ENCODE results near the gene NINJ1.

DNA sequence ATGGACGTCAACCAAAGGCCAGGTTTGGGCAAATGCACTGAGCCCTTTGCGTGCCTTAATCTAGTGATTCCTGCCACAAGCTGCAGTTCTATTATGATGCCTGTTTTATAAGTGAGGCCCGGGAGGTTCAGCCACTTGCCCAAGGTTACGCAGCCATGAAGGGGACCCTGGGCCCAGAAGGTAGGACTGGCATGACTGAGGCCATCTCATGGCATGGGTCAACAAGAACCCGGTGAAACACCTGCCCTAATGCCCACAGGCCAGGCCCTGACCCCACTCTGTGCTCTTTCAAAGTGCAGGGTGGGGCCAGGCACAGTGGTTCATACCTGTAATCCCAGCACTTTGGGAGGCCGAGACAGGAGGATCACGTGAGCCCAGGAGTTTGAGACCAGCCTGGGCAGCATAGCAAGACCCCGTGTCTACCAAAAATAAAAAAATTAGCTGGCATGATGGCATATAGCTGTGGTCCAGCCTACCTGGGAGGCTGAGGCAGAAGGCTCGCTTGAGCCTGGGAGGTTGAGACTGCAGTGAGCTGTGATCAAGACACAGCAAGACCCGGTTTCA is 8.6 kb downstream of the NINJ1 start:
- TF ChIP-seq, protein P1, sequence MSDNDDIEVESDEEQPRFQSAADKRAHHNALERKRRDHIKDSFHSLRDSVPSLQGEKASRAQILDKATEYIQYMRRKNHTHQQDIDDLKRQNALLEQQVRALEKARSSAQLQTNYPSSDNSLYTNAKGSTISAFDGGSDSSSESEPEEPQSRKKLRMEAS (IDR thresholded peaks at IDR 0.05; ENCODE audit: insufficient read depth, insufficient read length): no peak
- TF ChIP-seq POLR2A (IDR thresholded peaks at IDR 0.05; ENCODE audit: low read depth, low read length): no peak
- no peak for TF ChIP-seq JUN (IDR thresholded peaks at IDR 0.05; ENCODE audit: borderline replicate concordance, insufficient read depth, insufficient read length, low read depth)
- TF ChIP-seq POLR2AphosphoS5 (IDR thresholded peaks at IDR 0.05; ENCODE audit: insufficient read depth, low read depth, low read length): no peak
- TF ChIP-seq, protein P2, sequence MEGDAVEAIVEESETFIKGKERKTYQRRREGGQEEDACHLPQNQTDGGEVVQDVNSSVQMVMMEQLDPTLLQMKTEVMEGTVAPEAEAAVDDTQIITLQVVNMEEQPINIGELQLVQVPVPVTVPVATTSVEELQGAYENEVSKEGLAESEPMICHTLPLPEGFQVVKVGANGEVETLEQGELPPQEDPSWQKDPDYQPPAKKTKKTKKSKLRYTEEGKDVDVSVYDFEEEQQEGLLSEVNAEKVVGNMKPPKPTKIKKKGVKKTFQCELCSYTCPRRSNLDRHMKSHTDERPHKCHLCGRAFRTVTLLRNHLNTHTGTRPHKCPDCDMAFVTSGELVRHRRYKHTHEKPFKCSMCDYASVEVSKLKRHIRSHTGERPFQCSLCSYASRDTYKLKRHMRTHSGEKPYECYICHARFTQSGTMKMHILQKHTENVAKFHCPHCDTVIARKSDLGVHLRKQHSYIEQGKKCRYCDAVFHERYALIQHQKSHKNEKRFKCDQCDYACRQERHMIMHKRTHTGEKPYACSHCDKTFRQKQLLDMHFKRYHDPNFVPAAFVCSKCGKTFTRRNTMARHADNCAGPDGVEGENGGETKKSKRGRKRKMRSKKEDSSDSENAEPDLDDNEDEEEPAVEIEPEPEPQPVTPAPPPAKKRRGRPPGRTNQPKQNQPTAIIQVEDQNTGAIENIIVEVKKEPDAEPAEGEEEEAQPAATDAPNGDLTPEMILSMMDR (IDR thresholded peaks at IDR 0.05; ENCODE audit: extremely low read depth in 1 of 2, insufficient read depth in 1 of 2, low read depth in 1 of 2, low read length in 2 of 2): no peak
- TF ChIP-seq MYC (IDR thresholded peaks at IDR 0.05; ENCODE audit: low read depth, low read length): no peak
